ENCODE measurements around the gene OIT3. TPM values are rescaled to one million over a fixed set of nuclear protein-coding genes. Genes with fewer than 3 reads are reported as not detected.

Gene OIT3
- total and polyA plus RNA-seq, 2 of the 4 experiments (the other 2 are of a cell fraction), result not detected

DNA sequence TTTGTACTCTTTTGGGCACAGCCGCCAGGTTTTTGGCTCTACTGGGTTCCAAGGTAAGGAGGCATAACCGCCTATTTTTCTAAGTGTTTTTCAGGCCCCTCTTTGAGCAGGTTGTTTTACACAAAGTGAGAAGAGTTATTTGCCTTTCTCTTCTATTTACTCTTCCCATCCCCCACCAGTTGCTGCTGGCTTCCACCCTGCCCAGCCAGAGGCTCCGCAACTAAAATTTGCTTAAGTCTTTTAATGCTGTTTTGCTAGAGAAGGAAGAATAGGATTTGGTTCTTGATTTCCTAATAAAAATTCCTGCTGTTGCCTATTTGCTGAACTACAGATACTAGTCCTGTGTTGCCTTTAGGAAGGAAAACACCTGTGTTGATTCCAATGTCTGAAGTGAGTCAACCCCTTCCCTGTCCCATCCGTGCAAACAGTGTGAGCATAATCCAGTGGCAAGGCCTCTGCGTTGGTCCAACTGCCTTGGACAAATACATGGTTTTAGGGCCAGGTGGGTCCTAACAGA lies 59.2 kb downstream of the OIT3 start:
- H2BK120ac ChIP-seq (ENCODE audit: low read depth, low read length), result no peak overlapping the region
- TF ChIP-seq RAD21 (IDR thresholded peaks at IDR 0.05; ENCODE audit: low read length), result no peak
- TF ChIP-seq USF2 (IDR thresholded peaks at IDR 0.05; ENCODE audit: low read depth, low read length), result no peak
- TF ChIP-seq MAZ (IDR thresholded peaks at IDR 0.05; ENCODE audit: borderline replicate concordance, low read depth, low read length), result no peak
- no peak for TF ChIP-seq BHLHE40 (IDR thresholded peaks at IDR 0.05; ENCODE audit: low read depth, low read length)
- no peak for TF ChIP-seq CHD1 (IDR thresholded peaks at IDR 0.05; ENCODE audit: low read depth, low read length)
- H3K9me1 ChIP-seq (ENCODE audit: insufficient read depth, low read length), result no peaks in the 10 kb centered on the region
- H3K4me1 ChIP-seq (ENCODE audit: control insufficient read depth, insufficient read depth, low read length), result no peaks in the 10 kb centered on the region
- no peaks in the 10 kb centered on the region for H3K36me3 ChIP-seq (ENCODE audit: control insufficient read depth, insufficient read depth, low read length)
- H2AK9ac ChIP-seq (replicated peaks; ENCODE audit: low read depth, low read length, poor library complexity), result no peak overlapping the region
- ChIA-PET CTCF (no interaction called here), POLR2A (ENCODE audit: unreplicated experiment) (no interaction called here)
- WGBS, 2 experiments (ENCODE audit: extremely low coverage in 2 of 2, insufficient read length in 1 of 2), result no CpG with 5 or more reads among the region's 5 CpGs
- H2AK5ac ChIP-seq (ENCODE audit: low read depth, low read length), result no peak overlapping the region
- H3K9me3 ChIP-seq (ENCODE audit: control insufficient read depth, insufficient read depth, low read length), result no peaks in the 10 kb centered on the region; the same call in 1 of the 2 replicates
- in situ Hi-C loops (cut with MboI; ENCODE audit: low sequenced_read_pairs), result no loop called here
- H2BK20ac ChIP-seq (ENCODE audit: low read depth, low read length), result no peak overlapping the region
- H3K14ac ChIP-seq (replicated peaks; ENCODE audit: low read depth, low read length), result no peak overlapping the region
- intact Hi-C loops (cut with micrococcal nuclease), result no loop called here
- no peaks in the 10 kb centered on the region for H3K79me1 ChIP-seq (ENCODE audit: low read depth in 1 of 2, low read length in 2 of 2)
- H4K5ac ChIP-seq (ENCODE audit: low read depth, low read length), result no peak overlapping the region
- H3K4me2 ChIP-seq (ENCODE audit: low read depth, low read length), result no peak overlapping the region
- DNase-seq, result no peak
- H3K4ac ChIP-seq (ENCODE audit: low read depth, low read length), result no peak overlapping the region
- H3K9ac ChIP-seq (ENCODE audit: low read depth, low read length), result no peak overlapping the region
- H3K4me3 ChIP-seq (ENCODE audit: insufficient read depth, low read depth, low read length), result no peak overlapping the region
- peaks cover 30% of the 10 kb centered on the region for H3K27me3 ChIP-seq (ENCODE audit: control insufficient read depth, insufficient read depth, low read length)
- no peak overlapping the region for H2BK5ac ChIP-seq (ENCODE audit: low read depth, low read length, poor library complexity, severe bottlenecking)
- H4K91ac ChIP-seq (ENCODE audit: insufficient read depth, low read depth, low read length), result no peak overlapping the region
- H4K20me1 ChIP-seq (ENCODE audit: insufficient read depth, low read length), result no peaks in the 10 kb centered on the region
- H3K56ac ChIP-seq (ENCODE audit: extremely low read depth, insufficient read depth, low read length), result no peak overlapping the region
- no peak overlapping the region for H3K27ac ChIP-seq (ENCODE audit: insufficient read depth, low read length)
- no peak overlapping the region for H3K23ac ChIP-seq (ENCODE audit: low read depth, low read length)
- no peak overlapping the region for H2BK15ac ChIP-seq (ENCODE audit: low read depth, low read length)
- dilution Hi-C loops (cut with HindIII; ENCODE audit: low sequenced_read_pairs, unreplicated experiment), result no loop called here
- no peak overlapping the region for H3K18ac ChIP-seq (ENCODE audit: low read depth, low read length)
- no TSS peak for BruUV-seq (replicated peaks)
- H4K8ac ChIP-seq (ENCODE audit: low read depth in 2 of 2, low read length in 2 of 2), result no peak overlapping the region
- ATAC-seq (ENCODE audit: low read depth), result no peak
- no peak overlapping the region for H2AFZ ChIP-seq (replicated peaks; ENCODE audit: low read length, poor library complexity)
